Thymus (tissue), 11 donors: ENCODE measurements around the gene TPP1. TPM values are rescaled to one million over a fixed set of nuclear protein-coding genes. Genes with fewer than 3 reads are reported as not detected.

Experiments
- DNase-seq, 9 donors: peaks; one replicate each; pipeline ENCODE4 v3.0.0-alpha.2; 2013; ENCODE audit warnings: low spot score in 9 of 9, low read depth in 6 of 9, missing footprints in 1 of 9
- H3K27ac ChIP-seq, 2 donors: one replicate each; pipeline ENCODE4 v1.5.1; 2013; ENCODE audit warnings: control low read depth in 1 of 2, low read depth in 1 of 2, low read length in 1 of 2, mild to moderate bottlenecking in 1 of 2, moderate library complexity in 1 of 2
- H3K27me3 ChIP-seq, 2 donors: one replicate each; pipeline ENCODE4 v1.5.1; 2013; ENCODE audit warnings: low read length in 1 of 2; ENCODE audit not compliant: control insufficient read depth in 2 of 2, insufficient read depth in 1 of 2
- H3K36me3 ChIP-seq, 2 donors: one replicate each; pipeline ENCODE4 v1.5.1; 2013; ENCODE audit warnings: low read length in 1 of 2, mild to moderate bottlenecking in 1 of 2, moderate library complexity in 1 of 2; ENCODE audit not compliant: control insufficient read depth in 2 of 2, insufficient read depth in 2 of 2
- H3K4me1 ChIP-seq, 2 donors: one replicate each; pipeline ENCODE4 v1.5.1; 2013; ENCODE audit warnings: low read length in 2 of 2; ENCODE audit not compliant: control insufficient read depth in 2 of 2, insufficient read depth in 2 of 2
- H3K4me3 ChIP-seq, 2 donors: one replicate each; pipeline ENCODE4 v1.5.1; 2013; ENCODE audit warnings: low read length in 2 of 2, control low read depth in 1 of 2, mild to moderate bottlenecking in 1 of 2
- H3K9me3 ChIP-seq, 2 donors: one replicate each; pipeline ENCODE4 v1.5.1; 2013; ENCODE audit warnings: low read length in 1 of 2, mild to moderate bottlenecking in 1 of 2; ENCODE audit not compliant: control insufficient read depth in 2 of 2, insufficient read depth in 1 of 2
- WGBS: extraction: QIAGEN DNeasy Blood & Tissue Kit; methylation state at CpG from one replicate; pipeline ENCODE4 v1.1.7; 2013; 5-methylcytosine and 5-hydroxymethylcytosine counted together
- polyA plus RNA-seq: library from polyadenylated mRNA; stranded (reverse); fragments of 200-250 nt; gene quantifications from one replicate; pipeline ENCODE4 v1.2.3, GENCODE V29; 2013
- total RNA-seq: library from RNA; stranded (reverse); fragments of 120-200 nt; gene quantifications from one replicate; pipeline ENCODE4 v1.2.4, GENCODE V29; 2013
- donor health status: healthy.

TPP1 gene
- total and polyA plus RNA-seq, 2 donors: 14.5 to 59.4 TPM

DNA sequence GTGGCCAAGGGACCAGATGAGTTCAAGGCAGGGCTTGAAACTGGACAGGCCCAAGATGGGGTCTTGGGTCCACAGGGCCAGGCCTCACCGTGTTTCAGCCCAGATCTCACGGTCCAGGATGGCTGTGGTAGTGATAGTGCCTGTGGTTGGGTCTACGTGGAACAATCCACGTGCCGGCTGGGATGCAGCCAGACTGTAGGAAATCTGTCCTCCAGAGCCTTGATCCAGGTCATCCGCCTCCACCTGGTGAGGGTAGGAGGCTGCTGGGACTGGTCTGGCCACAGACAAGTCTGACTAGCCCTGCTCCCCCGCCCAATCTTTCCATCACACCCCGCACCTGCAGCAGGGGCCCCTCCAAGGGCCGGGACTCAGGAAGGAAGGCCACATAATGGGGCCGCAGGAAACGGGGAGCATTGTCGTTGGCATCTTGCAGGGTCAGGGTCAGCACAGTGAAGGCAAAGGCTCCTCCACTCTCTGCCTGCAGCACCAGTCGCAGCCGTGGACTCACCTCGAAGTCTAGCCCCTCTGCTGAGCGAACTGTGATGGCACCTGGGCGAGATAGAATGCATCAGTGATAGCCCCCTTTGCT, 6.7 kb upstream of the TPP1 start:
- Histone ChIP-seq H3K9me3 (peaks cover 0 to 6% of the 10 kb centered on the region in 2 donors), H3K36me3 (peaks cover 21 to 22% of the 10 kb centered on the region in 2 donors), H3K4me1 (peaks cover 5 to 7% of the 10 kb centered on the region in 2 donors), H3K27me3 (no peaks in the 10 kb centered on the region), H3K27ac (no peak overlapping the region), H3K4me3 (no peak overlapping the region)
- whole genome bisulfite sequencing: 95% methylated on average over 17 of the region's 17 CpGs
- DNase-seq: no peak

DNA sequence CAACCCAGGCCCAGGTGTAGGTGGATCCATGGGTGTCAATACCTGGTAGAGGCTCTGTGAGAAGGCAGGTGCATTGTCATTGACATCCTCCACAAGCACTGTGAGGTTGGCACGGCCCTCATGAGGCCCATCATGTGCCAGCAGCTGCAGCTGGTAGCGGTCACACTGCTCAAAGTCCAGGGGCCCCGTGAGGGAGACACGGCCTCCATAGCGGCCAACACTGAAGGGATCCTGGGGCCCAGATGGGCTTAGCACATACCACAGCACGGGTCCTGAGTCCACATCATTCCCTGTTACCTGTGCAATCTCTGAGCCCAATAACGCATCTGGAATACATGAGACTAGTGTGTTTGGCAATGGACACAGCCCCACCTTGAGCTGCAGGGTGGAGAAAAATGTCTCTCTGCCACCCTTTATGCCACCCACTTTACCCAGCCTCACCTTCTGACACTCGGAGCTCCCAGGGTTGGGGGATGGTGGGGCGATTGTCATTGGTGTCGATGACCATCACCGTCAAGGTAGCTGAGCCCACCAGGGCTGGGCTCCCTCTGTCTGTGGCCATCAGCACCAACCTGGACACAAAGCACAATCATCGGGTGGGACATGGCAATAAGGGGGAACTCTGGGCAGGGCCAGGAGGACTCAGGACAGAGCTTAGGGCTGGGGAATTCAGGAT, 6.1 kb upstream of the TPP1 start:
- WGBS: 97% methylated on average over 12 of the region's 12 CpGs
- Histone ChIP-seq H3K36me3 (peaks cover 21 to 22% of the 10 kb centered on the region in 2 donors), H3K27ac (no peak overlapping the region), H3K27me3 (no peaks in the 10 kb centered on the region), H3K9me3 (peaks cover 0 to 6% of the 10 kb centered on the region in 2 donors), H3K4me1 (peaks cover 5 to 7% of the 10 kb centered on the region in 2 donors), H3K4me3 (no peak overlapping the region)
- no peak for DNase-seq

DNA sequence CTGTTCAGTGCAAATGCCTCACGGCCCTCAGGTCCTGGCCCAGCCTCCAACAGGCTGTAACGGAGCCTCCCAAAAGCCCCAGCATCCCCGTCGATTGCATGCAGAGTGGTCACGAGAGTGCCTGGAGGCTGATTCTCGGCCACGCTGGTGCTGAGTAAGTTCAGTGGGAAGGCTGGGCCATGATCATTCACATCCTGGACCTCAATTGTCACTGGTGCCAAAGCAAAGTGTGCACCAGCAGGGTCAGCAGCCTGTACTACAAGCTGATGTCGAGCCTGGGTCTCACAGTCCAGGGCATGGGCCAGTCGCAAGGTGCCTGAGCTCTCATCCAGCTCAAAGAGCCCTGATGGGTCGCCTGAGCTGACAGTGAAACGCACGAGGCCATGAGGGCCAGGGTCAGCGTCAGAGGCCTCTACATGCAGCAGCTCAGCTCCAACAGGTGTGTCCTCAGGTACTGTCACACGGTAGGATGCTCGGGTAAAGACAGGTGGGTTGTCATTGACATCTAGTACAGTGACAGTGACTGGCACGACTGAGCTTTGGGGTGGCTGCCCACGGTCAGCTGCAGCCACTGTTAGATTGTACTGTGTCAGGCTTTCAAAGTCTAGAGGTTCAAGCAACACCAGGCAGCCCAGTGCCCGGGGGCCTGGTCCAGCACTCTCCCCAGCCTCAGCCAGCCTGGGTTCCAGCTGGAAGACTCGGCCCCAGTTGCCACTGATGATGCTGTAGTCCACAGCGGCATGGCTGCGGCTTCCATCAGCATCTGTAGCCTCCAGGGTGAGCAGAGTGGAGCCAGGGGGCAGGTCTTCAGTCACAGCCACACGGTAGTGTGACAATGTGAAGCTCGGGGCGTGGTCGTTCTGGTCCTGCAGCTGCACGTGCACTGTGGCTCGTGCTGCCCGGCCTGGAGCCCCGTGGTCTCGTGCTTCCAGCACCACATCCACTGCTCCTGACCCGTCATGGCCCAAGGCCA, 4.5 kb upstream of the TPP1 start:
- Histone ChIP-seq H3K36me3 (peaks cover 15 to 17% of the 10 kb centered on the region in 2 donors), H3K4me3 (no peak overlapping the region), H3K27me3 (no peaks in the 10 kb centered on the region), H3K9me3 (peaks cover 0 to 6% of the 10 kb centered on the region in 2 donors), H3K4me1 (peaks cover 6 to 12% of the 10 kb centered on the region in 2 donors), H3K27ac (no peak overlapping the region)
- WGBS: 95% methylated on average over 31 of the region's 31 CpGs
- no peak for DNase-seq

DNA sequence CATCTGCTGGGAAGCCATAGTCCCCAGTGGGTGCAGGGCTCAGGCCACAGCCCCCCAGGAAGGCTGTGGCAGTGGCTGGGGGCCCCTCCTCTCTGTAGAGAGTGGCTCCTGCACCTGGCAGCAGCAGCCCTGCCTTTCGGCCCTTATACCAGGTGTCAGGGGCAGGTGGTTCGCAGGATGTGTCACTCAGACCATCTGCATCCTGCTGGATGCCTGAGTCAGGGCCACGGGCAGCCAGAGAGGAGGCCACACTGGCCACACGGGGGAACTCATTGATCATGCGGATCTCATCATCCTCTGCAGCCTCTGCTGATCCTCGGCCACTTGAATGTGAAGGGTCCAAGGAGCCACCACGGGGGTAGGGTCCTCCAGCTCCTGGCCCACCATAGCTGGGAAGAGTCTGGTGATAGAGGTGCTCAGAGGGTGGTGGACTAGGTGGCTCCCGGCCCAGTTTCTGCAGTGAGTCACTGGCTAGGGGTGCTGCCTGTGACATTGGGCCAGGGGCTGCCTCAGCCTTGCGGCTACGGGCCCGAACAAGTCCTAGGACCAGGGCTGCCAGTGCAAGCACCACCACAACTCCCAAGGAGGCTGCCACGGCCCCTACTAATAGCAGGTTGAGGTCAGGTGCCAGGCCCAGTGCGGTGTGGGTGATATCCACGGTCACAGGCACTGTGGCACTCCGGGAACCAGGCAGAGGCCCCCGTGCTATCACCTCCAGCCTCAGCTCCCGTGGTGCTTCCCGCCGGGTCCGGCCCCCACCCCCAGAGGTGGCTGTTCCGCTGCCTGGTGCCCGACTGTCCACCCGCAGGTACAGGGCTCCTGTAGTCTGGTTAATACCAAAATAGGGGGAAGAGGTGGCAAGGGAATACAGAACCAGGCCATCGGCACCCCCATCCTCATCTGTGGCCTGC, 3.3 kb upstream of the TPP1 start:
- 92% methylated on average over 24 of the region's 24 CpGs for WGBS
- H3K4me3 ChIP-seq: no peak overlapping the region
- H3K4me1 ChIP-seq: peaks cover 11 to 21% of the 10 kb centered on the region in 2 donors
- H3K27ac ChIP-seq: no peak overlapping the region
- no peak for DNase-seq
- H3K9me3 ChIP-seq: peaks cover 0 to 6% of the 10 kb centered on the region in 2 donors
- no peaks in the 10 kb centered on the region for H3K27me3 ChIP-seq
- H3K36me3 ChIP-seq: peaks cover 15 to 17% of the 10 kb centered on the region in 2 donors

DNA sequence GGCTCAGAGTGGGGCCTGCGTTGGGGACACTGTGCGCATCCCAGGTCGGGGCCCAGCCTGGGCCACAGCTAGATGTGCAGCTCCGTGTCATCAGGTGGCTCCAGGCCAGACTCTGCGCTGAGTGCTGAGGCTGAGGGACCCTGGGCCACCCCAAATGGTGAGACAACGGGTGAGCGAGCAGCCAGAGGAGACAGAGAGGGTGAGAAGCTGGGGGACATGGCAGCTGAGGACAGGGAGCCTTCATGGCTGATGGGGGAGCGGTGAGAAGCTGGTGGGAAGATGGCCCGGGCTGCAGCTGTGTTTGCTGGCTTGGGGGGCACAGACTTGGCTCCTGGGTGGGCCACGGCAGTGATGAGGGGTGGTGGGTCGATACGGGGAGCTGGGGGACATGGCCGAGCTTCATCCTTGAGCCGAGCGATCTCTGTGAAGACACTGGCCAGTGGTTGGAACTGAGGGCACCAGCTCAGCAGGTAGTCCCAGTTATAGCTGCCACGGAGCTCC, 2.5 kb upstream of the TPP1 start:
- no peak overlapping the region for H3K4me3 ChIP-seq
- no peak overlapping the region for H3K27ac ChIP-seq
- peaks cover 10 to 15% of the 10 kb centered on the region in 2 donors for H3K36me3 ChIP-seq
- H3K9me3 ChIP-seq: peaks cover 0 to 6% of the 10 kb centered on the region in 2 donors
- peaks cover 7 to 17% of the 10 kb centered on the region in 2 donors for H3K4me1 ChIP-seq
- no peaks in the 10 kb centered on the region for H3K27me3 ChIP-seq
- 96% methylated on average over 16 of the region's 16 CpGs for WGBS
- DNase-seq: no peak

DNA sequence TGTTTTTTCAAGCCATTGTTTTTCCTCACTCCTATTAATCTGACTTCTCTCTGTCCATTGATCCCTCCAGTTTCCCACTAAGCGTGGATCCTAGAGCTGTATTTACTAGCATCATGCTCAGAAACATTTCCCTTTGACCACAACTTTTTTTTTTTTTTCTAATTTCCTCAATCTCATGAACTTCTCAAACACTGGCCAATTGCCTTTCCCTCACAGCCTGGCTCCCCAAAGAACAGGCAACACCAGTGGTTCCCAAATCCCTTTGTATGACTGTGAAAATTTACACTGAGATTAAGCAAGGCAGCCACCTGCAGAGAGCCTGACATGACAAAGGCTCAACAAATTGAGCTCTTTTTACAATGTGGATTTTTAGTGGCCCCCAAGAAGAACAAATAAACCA, 1.4 kb upstream of the TPP1 start:
- DNase-seq: no peak
- Histone ChIP-seq H3K36me3 (peaks cover 12 to 21% of the 10 kb centered on the region in 2 donors), H3K9me3 (peaks cover 0 to 6% of the 10 kb centered on the region in 2 donors), H3K4me1 (peaks cover 7 to 17% of the 10 kb centered on the region in 2 donors), H3K27me3 (no peaks in the 10 kb centered on the region), H3K4me3 (no peak overlapping the region), H3K27ac (no peak overlapping the region)
- WGBS: 94% methylated on average over 1 of the region's 1 CpG

DNA sequence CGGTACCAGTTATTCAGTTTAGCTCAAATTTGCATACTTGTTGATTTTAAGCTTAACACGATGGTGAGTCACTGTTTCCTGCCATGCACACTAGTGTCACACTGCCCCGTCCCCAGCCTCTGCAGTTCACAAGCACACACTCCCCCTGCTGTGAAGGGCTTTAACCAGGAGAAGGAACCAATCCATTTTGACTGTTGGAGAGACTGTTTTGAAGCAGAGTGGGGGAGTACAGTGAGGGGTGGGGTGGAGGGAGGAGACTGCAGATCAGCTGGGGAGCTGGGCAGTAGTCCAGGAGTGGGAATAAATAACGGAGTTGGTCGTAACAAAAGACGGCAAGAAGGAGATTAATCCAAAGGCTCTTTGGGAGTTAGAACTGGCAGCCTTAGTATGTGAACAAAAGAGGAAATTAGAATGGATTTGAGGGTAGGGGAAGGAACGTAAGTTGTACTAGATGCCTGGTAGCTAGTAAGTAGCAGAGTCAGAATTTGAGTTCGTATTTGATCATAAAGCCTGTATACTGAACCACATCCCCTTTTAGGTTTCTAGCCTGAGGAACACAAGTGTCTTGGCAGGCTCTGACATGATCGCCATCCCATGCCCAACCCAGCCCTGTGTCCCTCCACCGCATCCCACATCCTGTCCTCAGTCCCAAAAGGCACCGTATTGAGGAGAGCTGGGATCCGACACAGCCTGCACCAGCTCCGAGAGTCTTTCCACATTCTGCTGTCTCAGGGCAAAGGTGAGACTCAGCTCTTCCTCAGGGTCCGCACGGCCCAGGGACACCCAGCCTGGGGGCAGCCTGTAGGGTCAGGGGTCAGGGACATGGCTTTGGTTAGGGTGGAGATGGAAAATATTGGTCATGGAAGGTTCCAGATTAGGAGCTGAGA, 862 bp downstream of the TPP1 start:
- peak overlapping the region; percentile 61 to 86 for H3K27ac ChIP-seq
- WGBS: 9% methylated on average over 15 of the region's 15 CpGs
- H3K36me3 ChIP-seq: peaks cover 12 to 15% of the 10 kb centered on the region in 2 donors
- DNase-seq: peak in 2 of 9 donors; percentile 12 to 40
- H3K9me3 ChIP-seq: peaks cover 0 to 6% of the 10 kb centered on the region in 2 donors
- no peaks in the 10 kb centered on the region for H3K27me3 ChIP-seq
- H3K4me3 ChIP-seq: peak overlapping the region; percentile 71 to 84
- H3K4me1 ChIP-seq: peaks cover 7 to 17% of the 10 kb centered on the region in 2 donors
